ENCODE measurements around the gene PHKA2.
"Not testable (repeated sequence)": the region's sequence is repeated elsewhere in the genome, so short reads cannot be mapped to it uniquely, and the experiment has no call there.

The PHKA2 gene

GRCh38 chrX:18984381-18985185, 669 bp upstream of the PHKA2 start:
- ChIA-PET POLR2A (no interaction called here), CTCF (interaction anchor here (2.1 kb wide), 1 partner anchor 11 kb away, joined by 8 read pairs; no protein-coding TSS in a partner anchor)
- TF ChIP-seq CTCF (IDR thresholded peaks at IDR 0.05; ENCODE audit: control extremely low read depth, extremely low read depth, low read depth, missing control alignments), result peak; percentile 10
- DNase-seq (ENCODE audit: extremely low spot score), result peak; percentile 88

GRCh38 chrX:18981124-18981807, 2.6 kb downstream of the PHKA2 start:
- CTCF ChIA-PET, result interaction anchor here (1.5 kb wide), 1 partner anchor 352 kb away, joined by 4 read pairs; no protein-coding TSS in a partner anchor
- TF ChIP-seq CTCF (IDR thresholded peaks at IDR 0.05; ENCODE audit: control extremely low read depth, extremely low read depth, low read depth, missing control alignments), result no peak
- DNase-seq (ENCODE audit: extremely low spot score), result no peak
- POLR2A ChIA-PET, result no interaction called here

GRCh38 chrX:18980262-18980661, 3.7 kb downstream of the PHKA2 start:
- CTCF ChIA-PET; POLR2A ChIA-PET; DNase-seq (ENCODE audit: extremely low spot score): not testable (repeated sequence)

- DNase-seq (ENCODE audit: extremely low spot score), result no peak
- ChIA-PET POLR2A (no interaction called here), CTCF (no interaction called here)
- TF ChIP-seq CTCF (IDR thresholded peaks at IDR 0.05; ENCODE audit: control extremely low read depth, extremely low read depth, low read depth, missing control alignments), result no peak
These were observed 8.9 kb downstream of the PHKA2 start for GRCh38 chrX:18974993-18975392.

GRCh38 chrX:18973527-18974192, 10.3 kb downstream of the PHKA2 start:
- ChIA-PET CTCF (no interaction called here), POLR2A (no interaction called here)
- DNase-seq (ENCODE audit: extremely low spot score), result no peak
- TF ChIP-seq CTCF (IDR thresholded peaks at IDR 0.05; ENCODE audit: control extremely low read depth, extremely low read depth, low read depth, missing control alignments), result no peak

GRCh38 chrX:18971506-18971905, 12.4 kb downstream of the PHKA2 start:
- ChIA-PET CTCF (interaction anchor here (1.1 to 1.2 kb wide), 2 partner anchors 9 to 11 kb away, joined by 3 to 4 read pairs; no protein-coding TSS in a partner anchor), POLR2A (no interaction called here)
- no peak for DNase-seq (ENCODE audit: extremely low spot score)
- no peak for TF ChIP-seq CTCF (IDR thresholded peaks at IDR 0.05; ENCODE audit: control extremely low read depth, extremely low read depth, low read depth, missing control alignments)

All from GM10248 (cell line).